GM23338 (cell line): Measurements from ENCODE around the gene USP15. TPM values are rescaled to one million over a fixed set of nuclear protein-coding genes. Genes with fewer than 3 reads are reported as not detected.
"Not testable (repeated sequence)": the region's sequence is repeated elsewhere in the genome, so short reads cannot be mapped to it uniquely, and the experiment has no call there.

Source experiments
- ATAC-seq: fragments of 200-7000 bp; cut with Tn5 transposase; 3 replicates; pipeline ENCODE4 v1.9.1; 2020
- DNase-seq: peaks from one replicate; pipeline ENCODE4 v3.0.0-alpha.2; 2015; ENCODE audit warnings: low spot score
- H2AFZ ChIP-seq: fragments of 200-600 bp; sonication (generic); 2 replicates; pipeline ENCODE4 v1.8.0; 2016; ENCODE audit warnings: antibody characterized with exemption, mild to moderate bottlenecking, moderate library complexity
- H3F3A ChIP-seq: fragments of 200-600 bp; sonication (generic); replicated peaks from 2 replicates; pipeline ENCODE4 v1.8.0; 2017; ENCODE audit warnings: antibody characterized with exemption, mixed run types, low read depth
- H3K27ac ChIP-seq: fragments of 200-600 bp; sonication (generic); 2 replicates; pipeline ENCODE4 v1.6.1; 2016; ENCODE audit warnings: low read depth
- H3K27me3 ChIP-seq: fragments of 200-600 bp; sonication (generic); 2 replicates; pipeline ENCODE4 v1.8.0; 2016; ENCODE audit warnings: mild to moderate bottlenecking, mixed run types, moderate library complexity; ENCODE audit not compliant: insufficient read depth
- H3K36me3 ChIP-seq: fragments of 200-600 bp; sonication (generic); 2 replicates; pipeline ENCODE4 v1.8.0; 2016; ENCODE audit warnings: mild to moderate bottlenecking; ENCODE audit not compliant: insufficient read depth
- H3K4me1 ChIP-seq: fragments of 200-600 bp; sonication (generic); 2 replicates; pipeline ENCODE4 v1.8.0; 2016; ENCODE audit warnings: mild to moderate bottlenecking, moderate library complexity; ENCODE audit not compliant: insufficient read depth
- H3K4me2 ChIP-seq: fragments of 200-600 bp; sonication (generic); 2 replicates; pipeline ENCODE4 v1.7.1; 2017; ENCODE audit warnings: mixed run types
- H3K4me3 ChIP-seq: fragments of 200-600 bp; sonication (generic); 2 replicates; pipeline ENCODE4 v1.6.1; 2016; ENCODE audit warnings: mixed run types
- H3K79me2 ChIP-seq: fragments of 200-600 bp; sonication (generic); replicated peaks from 2 replicates; pipeline ENCODE4 v1.8.0; 2017; ENCODE audit warnings: mild to moderate bottlenecking; ENCODE audit not compliant: insufficient read depth
- H3K9me2 ChIP-seq: fragments of 200-600 bp; sonication (generic); 2 replicates; pipeline ENCODE4 v1.8.0; 2017; ENCODE audit not compliant: insufficient read depth
- H4K20me1 ChIP-seq: fragments of 200-600 bp; sonication (generic); replicated peaks from 2 replicates; pipeline ENCODE4 v1.8.0; 2017; ENCODE audit warnings: mild to moderate bottlenecking; ENCODE audit not compliant: insufficient read depth
- H3K27ac Mint-ChIP-seq: 2 replicates; pipeline ENCODE4 v1.8.0; 2020; ENCODE audit warnings: inconsistent platforms, mild to moderate bottlenecking, moderate library complexity, mixed read lengths
- H3K27me3 Mint-ChIP-seq: 3 replicates; pipeline ENCODE4 v1.8.0; 2022; ENCODE audit warnings: low read depth, mild to moderate bottlenecking, moderate library complexity, mixed read lengths, inconsistent platforms; ENCODE audit not compliant: insufficient read depth, poor library complexity
- H3K36me3 Mint-ChIP-seq: 3 replicates; pipeline ENCODE4 v1.8.0; 2021; ENCODE audit warnings: low read depth, mild to moderate bottlenecking, inconsistent platforms, moderate library complexity, mixed read lengths
- H3K4me1 Mint-ChIP-seq: 3 replicates; pipeline ENCODE4 v1.8.0; 2020; ENCODE audit warnings: mild to moderate bottlenecking, inconsistent platforms, mixed read lengths
- H3K4me3 Mint-ChIP-seq: 3 replicates; pipeline ENCODE4 v1.8.0; 2021; ENCODE audit warnings: moderate library complexity, mild to moderate bottlenecking, inconsistent platforms, mixed read lengths
- H3K9me3 Mint-ChIP-seq: 3 replicates; pipeline ENCODE4 v1.8.0; 2020; ENCODE audit warnings: moderate library complexity, mild to moderate bottlenecking, inconsistent platforms, mixed read lengths
- CREB1 ChIP-seq: fragments of 250-450 bp; sonication (Bioruptor Pico); IDR thresholded peaks from 2 replicates; pipeline ENCODE4 v1.5.0; 2020; ENCODE audit warnings: low read depth, mild to moderate bottlenecking, moderate library complexity
- CTCF ChIP-seq, 2 experiments: fragments of 200-600 bp in 1 of 2; sonication (generic) in 1 of 2; conservative IDR thresholded peaks; 2 replicates each; pipeline versions ENCODE4 v1.5.1 to v1.6.1; 2016 to 2017; ENCODE audit warnings: antibody characterized with exemption in 2 of 2, low read depth in 2 of 2, mild to moderate bottlenecking in 2 of 2, moderate library complexity in 1 of 2
- ETS1 ChIP-seq: IDR thresholded peaks from 2 replicates; pipeline ENCODE4 v1.6.1; 2016; ENCODE audit warnings: antibody characterized with exemption
- EZH2 ChIP-seq: fragments of 200-600 bp; sonication (generic); IDR thresholded peaks from one replicate; pipeline ENCODE4 v1.8.0; 2017; ENCODE audit warnings: antibody characterized with exemption, mild to moderate bottlenecking, low read depth; ENCODE audit not compliant: unreplicated experiment
- EZH2phosphoT487 ChIP-seq: fragments of 200-600 bp; sonication (generic); IDR thresholded peaks from one replicate; pipeline ENCODE4 v1.8.1; 2018; ENCODE audit warnings: antibody characterized with exemption; ENCODE audit not compliant: unreplicated experiment
- JUNB ChIP-seq: IDR thresholded peaks from one replicate; pipeline ENCODE4 v1.6.1; 2016; ENCODE audit warnings: antibody characterized with exemption; ENCODE audit not compliant: unreplicated experiment
- NANOG ChIP-seq: IDR thresholded peaks from 2 replicates; pipeline ENCODE4 v1.6.1; 2016; ENCODE audit warnings: antibody characterized with exemption, borderline replicate concordance
- POLR2AphosphoS5 ChIP-seq: IDR thresholded peaks from 2 replicates; pipeline ENCODE4 v1.6.1; 2016; ENCODE audit warnings: antibody characterized with exemption, low read depth
- REST ChIP-seq: IDR thresholded peaks from one replicate; pipeline ENCODE4 v1.6.1; 2018; ENCODE audit warnings: antibody characterized with exemption; ENCODE audit not compliant: unreplicated experiment
- STAT1 ChIP-seq: IDR thresholded peaks from one replicate; pipeline ENCODE4 v1.6.1; 2016; ENCODE audit warnings: antibody characterized with exemption; ENCODE audit not compliant: unreplicated experiment
- ZNF114 ChIP-seq: fragments of 250-450 bp; sonication (Bioruptor Pico); IDR thresholded peaks from 2 replicates; pipeline ENCODE4 v1.5.0; 2020; ENCODE audit warnings: mild to moderate bottlenecking, moderate library complexity
- ZNF331 ChIP-seq: fragments of 250-450 bp; sonication (Bioruptor Pico); IDR thresholded peaks from 2 replicates; pipeline ENCODE4 v1.5.0; 2020; ENCODE audit warnings: low read depth, mild to moderate bottlenecking, moderate library complexity
- polyA plus RNA-seq: library from polyadenylated mRNA; unstranded; fragments of >200 nt; fragmentation: Nextera tagmentation; extraction: Ambion mirVana; gene quantifications from 2 replicates; pipeline ENCODE4 v1.2.1, GENCODE V29; 2016
- total RNA-seq: library from RNA; depleted of rRNA; stranded (reverse); fragments of >200 nt; shearing (Covaris generic); gene quantifications from 2 replicates; pipeline ENCODE4 v1.2.3, GENCODE V29; 2014

The USP15 gene
- total and polyA plus RNA-seq, 2 experiments from 2014 or later: 29.5 to 60.3 TPM

- H3K4me3 ChIP-seq, H3F3A ChIP-seq, H3K36me3 Mint-ChIP-seq, H4K20me1 ChIP-seq, ATAC-seq, H3K4me3 Mint-ChIP-seq, H3K4me2 ChIP-seq, H3K4me1 ChIP-seq, H3K9me2 ChIP-seq, H3K27ac Mint-ChIP-seq, H3K36me3 ChIP-seq, DNase-seq, H3K79me2 ChIP-seq, H3K27me3 Mint-ChIP-seq, H3K27ac ChIP-seq, H3K4me1 Mint-ChIP-seq, H3K27me3 ChIP-seq, H2AFZ ChIP-seq: not testable (repeated sequence)
- peaks cover 12% of the 10 kb centered on the region for H3K9me3 Mint-ChIP-seq
Measured at GRCh38 chr12:62455429-62455828, 195.2 kb downstream of the USP15 start.

GRCh38 chr12:62458626-62459025 is 198.4 kb downstream of the USP15 start:
- Histone ChIP-seq H3K27me3 (no peaks in the 10 kb centered on the region), H3K79me2 (no peaks in the 10 kb centered on the region), H3K4me1 (no peaks in the 10 kb centered on the region), H3F3A (no peaks in the 10 kb centered on the region), H2AFZ (no peak overlapping the region), H3K4me2 (no peak overlapping the region), H3K36me3 (no peaks in the 10 kb centered on the region; the same call in 1 of the 2 replicates), H3K4me3 (no peak overlapping the region), H3K27ac (no peak overlapping the region), H4K20me1 (no peaks in the 10 kb centered on the region), H3K9me2 (no peaks in the 10 kb centered on the region)
- Mint-ChIP-seq H3K4me3 (no peak overlapping the region), H3K9me3 (peaks cover 36% of the 10 kb centered on the region), H3K36me3 (peaks cover 12% of the 10 kb centered on the region), H3K27ac (no peak overlapping the region), H3K27me3 (peaks cover 5% of the 10 kb centered on the region), H3K4me1 (no peaks in the 10 kb centered on the region; the same call in 2 of the 3 replicates)
- no peak for TF ChIP-seq JUNB
- no peak for TF ChIP-seq EZH2phosphoT487
- no peak for TF ChIP-seq REST
- TF ChIP-seq EZH2: no peak
- TF ChIP-seq ZNF114 (CRISPR knock-in tag): no peak
- TF ChIP-seq POLR2AphosphoS5: no peak
- no peak for TF ChIP-seq CTCF (conservative IDR thresholded peaks at IDR 0.05; ENCODE audit: low read depth in 2 of 2)
- TF ChIP-seq ZNF331: no peak
- no peak for TF ChIP-seq CREB1 (CRISPR knock-in tag)
- no peak for TF ChIP-seq STAT1
- TF ChIP-seq ETS1: no peak
- TF ChIP-seq NANOG: no peak
- no peak for DNase-seq
- ATAC-seq: no peak
